ENCODE measurements around the gene C1QTNF9B. TPM values are rescaled to one million over a fixed set of nuclear protein-coding genes. Genes with fewer than 3 reads are reported as not detected.

C1QTNF9B gene
- total and polyA plus RNA-seq, 2 experiments from 2014 or later = 0.33 to 0.97 TPM

DNA sequence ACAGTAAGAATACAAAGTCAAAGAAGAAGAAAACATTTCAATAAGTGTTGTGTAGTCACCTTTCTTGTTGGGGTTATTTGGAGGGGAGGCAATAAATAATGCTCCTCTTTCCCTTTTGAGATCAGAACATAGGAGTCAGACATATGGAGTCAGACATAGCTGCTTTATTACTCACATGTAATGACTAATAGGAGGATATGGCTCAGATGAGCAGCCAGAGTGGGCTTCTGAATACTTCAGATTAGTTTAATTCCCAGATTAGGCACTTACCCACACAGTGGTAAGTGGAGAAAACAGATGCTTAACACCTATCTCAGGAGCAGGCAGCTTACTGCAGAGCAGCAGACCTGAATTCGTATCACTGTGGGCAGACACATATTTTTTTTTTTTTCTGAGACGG lies 31.7 kb upstream of the C1QTNF9B start:
- Histone ChIP-seq H3K9me3 (ENCODE audit: low read depth) (no peaks in the 10 kb centered on the region), H3K4me1 (ENCODE audit: low read depth) (no peaks in the 10 kb centered on the region), H3K27ac (no peak overlapping the region), H3K27me3 (no peaks in the 10 kb centered on the region), H3K4me3 (no peak overlapping the region), H3K36me3 (no peaks in the 10 kb centered on the region)
- TF ChIP-seq, protein P1, sequence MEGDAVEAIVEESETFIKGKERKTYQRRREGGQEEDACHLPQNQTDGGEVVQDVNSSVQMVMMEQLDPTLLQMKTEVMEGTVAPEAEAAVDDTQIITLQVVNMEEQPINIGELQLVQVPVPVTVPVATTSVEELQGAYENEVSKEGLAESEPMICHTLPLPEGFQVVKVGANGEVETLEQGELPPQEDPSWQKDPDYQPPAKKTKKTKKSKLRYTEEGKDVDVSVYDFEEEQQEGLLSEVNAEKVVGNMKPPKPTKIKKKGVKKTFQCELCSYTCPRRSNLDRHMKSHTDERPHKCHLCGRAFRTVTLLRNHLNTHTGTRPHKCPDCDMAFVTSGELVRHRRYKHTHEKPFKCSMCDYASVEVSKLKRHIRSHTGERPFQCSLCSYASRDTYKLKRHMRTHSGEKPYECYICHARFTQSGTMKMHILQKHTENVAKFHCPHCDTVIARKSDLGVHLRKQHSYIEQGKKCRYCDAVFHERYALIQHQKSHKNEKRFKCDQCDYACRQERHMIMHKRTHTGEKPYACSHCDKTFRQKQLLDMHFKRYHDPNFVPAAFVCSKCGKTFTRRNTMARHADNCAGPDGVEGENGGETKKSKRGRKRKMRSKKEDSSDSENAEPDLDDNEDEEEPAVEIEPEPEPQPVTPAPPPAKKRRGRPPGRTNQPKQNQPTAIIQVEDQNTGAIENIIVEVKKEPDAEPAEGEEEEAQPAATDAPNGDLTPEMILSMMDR (IDR thresholded peaks at IDR 0.05; ENCODE audit: low read depth, low read length) = no peak
- peak in 1 of 2 donors; percentile 70 for DNase-seq (ENCODE audit: low read depth in 1 of 2, low spot score in 1 of 2)

DNA sequence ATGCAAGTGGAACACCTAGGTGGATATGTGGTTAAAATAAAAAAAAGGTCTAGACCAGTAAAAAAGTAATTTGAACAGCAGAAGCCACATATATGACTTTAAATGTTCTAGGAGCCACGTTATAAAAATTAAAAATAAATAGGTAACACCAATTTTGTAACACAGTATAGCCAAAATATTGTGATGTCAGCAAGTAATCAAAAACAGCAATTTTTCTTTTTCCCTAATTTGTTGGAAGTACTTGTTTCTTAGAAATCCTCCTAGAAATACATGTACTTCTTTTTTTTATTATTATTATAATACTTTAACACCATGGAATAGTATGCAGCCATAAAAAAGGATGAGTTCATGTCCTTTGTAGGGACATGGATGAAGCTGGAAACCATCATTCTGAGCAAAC lies 25.7 kb upstream of the C1QTNF9B start:
- H3K27me3 ChIP-seq = no peaks in the 10 kb centered on the region
- H3K36me3 ChIP-seq = no peaks in the 10 kb centered on the region
- no peak overlapping the region for H3K4me3 ChIP-seq
- DNase-seq (ENCODE audit: low read depth in 1 of 2, low spot score in 1 of 2) = no peak
- no peaks in the 10 kb centered on the region for H3K9me3 ChIP-seq (ENCODE audit: low read depth)
- TF ChIP-seq, protein P1 (IDR thresholded peaks at IDR 0.05; ENCODE audit: low read depth, low read length) = no peak
- H3K27ac ChIP-seq = no peak overlapping the region
- peaks cover 7% of the 10 kb centered on the region for H3K4me1 ChIP-seq (ENCODE audit: low read depth)

DNA sequence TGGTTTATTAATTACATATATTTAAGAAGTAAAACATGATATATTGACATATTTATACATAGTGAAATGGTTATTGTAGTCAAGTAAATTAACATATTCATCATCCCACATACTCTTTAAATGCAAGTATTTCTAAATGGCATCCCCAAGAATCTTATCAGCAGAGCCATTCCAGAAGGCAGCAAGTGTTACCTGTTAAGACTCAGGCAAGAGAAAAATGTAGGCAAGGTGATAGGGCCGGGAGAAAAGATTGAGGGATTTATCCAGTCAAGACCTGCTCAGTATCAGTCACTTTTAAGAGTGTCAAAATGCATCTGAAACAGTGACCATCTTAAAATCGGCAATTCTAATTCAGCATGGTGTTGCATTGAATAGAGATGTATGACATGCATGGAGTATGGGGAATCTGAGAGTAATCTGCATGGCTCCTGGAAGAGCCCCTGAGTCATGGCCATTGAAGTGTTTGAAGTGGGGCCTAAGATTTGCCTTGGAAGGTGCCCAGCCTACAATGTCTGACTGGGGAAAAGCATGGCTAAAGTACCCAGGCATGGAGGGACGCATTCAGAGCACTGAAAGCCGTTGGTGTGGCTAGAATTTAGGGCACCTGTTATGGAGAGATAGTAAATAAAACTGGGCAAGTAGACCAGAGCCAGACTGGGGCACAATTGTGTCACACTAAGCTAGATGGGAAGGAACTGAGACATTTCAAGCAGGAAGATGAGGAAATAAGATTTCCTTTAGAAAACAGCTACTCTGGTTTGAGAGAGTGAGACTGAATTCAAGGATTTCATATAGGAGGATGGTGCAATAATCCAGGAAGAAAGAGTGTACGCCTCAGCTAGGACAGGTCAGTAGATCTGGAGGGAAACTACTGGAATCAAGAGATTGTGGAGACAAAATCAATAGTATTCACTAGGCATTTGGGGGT lies 25.0 kb upstream of the C1QTNF9B start:
- no peaks in the 10 kb centered on the region for H3K9me3 ChIP-seq (ENCODE audit: low read depth)
- H3K36me3 ChIP-seq = no peaks in the 10 kb centered on the region
- no peak overlapping the region for H3K4me3 ChIP-seq
- peaks cover 7% of the 10 kb centered on the region for H3K4me1 ChIP-seq (ENCODE audit: low read depth)
- H3K27me3 ChIP-seq = no peaks in the 10 kb centered on the region
- TF ChIP-seq, protein P1 (IDR thresholded peaks at IDR 0.05; ENCODE audit: low read depth, low read length) = no peak
- H3K27ac ChIP-seq = peak overlapping the region; percentile 72
- DNase-seq (ENCODE audit: low read depth in 1 of 2, low spot score in 1 of 2) = peak in 1 of 2 donors; percentile 40

DNA sequence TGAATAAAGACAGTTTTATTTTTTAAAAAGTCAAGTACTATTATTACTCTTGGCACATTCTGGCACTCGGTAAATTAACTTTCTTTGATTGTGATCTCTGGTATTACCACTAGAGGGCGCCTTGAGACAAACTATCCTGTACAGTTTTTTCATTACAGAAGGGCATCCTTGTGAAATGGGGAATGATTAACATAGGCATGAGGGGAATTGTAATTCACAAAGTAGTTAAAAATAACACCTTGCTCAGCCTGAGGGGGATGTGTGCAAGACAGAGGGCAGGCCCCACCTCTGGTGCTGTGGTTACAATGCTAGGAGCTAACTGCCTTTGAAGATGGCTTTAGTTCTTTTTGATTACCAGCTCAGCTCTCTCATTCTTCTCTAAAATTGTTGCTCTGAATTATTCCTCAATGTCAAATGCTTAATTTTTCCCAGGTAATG lies 24.2 kb upstream of the C1QTNF9B start:
- Histone ChIP-seq H3K27ac (peak overlapping the region; percentile 72), H3K4me3 (no peak overlapping the region), H3K27me3 (no peaks in the 10 kb centered on the region), H3K9me3 (ENCODE audit: low read depth) (no peaks in the 10 kb centered on the region), H3K4me1 (ENCODE audit: low read depth) (peaks cover 7% of the 10 kb centered on the region), H3K36me3 (no peaks in the 10 kb centered on the region)
- DNase-seq (ENCODE audit: low read depth in 1 of 2, low spot score in 1 of 2) = peak; percentile 77 to 80
- TF ChIP-seq, protein P1 (IDR thresholded peaks at IDR 0.05; ENCODE audit: low read depth, low read length) = peak; percentile 63

DNA sequence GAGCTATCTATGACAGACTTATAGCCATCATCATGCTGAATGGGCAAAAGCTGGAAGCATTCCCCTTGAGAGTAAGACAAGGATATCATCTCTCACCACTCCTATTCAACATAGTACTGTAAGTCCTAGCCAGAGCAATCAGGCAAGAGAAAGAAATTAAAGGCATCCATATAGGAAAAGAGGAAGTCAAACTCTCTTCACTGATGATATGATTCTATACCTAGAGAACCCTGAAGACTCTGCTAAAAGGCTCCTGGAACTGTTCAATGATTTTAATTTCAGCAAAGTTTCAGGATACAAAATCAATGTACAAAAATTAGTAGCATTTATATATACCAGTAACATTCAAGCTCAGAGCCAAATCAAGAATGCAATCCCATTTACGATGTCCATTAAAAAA lies 21.7 kb upstream of the C1QTNF9B start:
- Histone ChIP-seq H3K9me3 (ENCODE audit: low read depth) (no peaks in the 10 kb centered on the region), H3K4me3 (no peak overlapping the region), H3K27me3 (no peaks in the 10 kb centered on the region), H3K36me3 (no peaks in the 10 kb centered on the region), H3K4me1 (ENCODE audit: low read depth) (peaks cover 7% of the 10 kb centered on the region), H3K27ac (no peak overlapping the region)
- no peak for DNase-seq (ENCODE audit: low read depth in 1 of 2, low spot score in 1 of 2)
- TF ChIP-seq, protein P1 (IDR thresholded peaks at IDR 0.05; ENCODE audit: low read depth, low read length) = no peak

Measured in cardiac muscle cell (in vitro differentiated cells and primary cell).